D721Med (cell line): ENCODE results near the gene NUDT14.

Experiments
- DNase-seq: peaks from one replicate; pipeline ENCODE4 v3.0.0; 2011; ENCODE audit warnings: low spot score; ENCODE audit not compliant: insufficient read length
- FAIRE-seq: peaks from 2 replicates; lab custom pipeline; 2011; peaks lifted over from hg19 to GRCh38; lab: Jason Lieb, UNC
- CTCF ChIP-seq: IDR thresholded peaks from 2 replicates; pipeline ENCODE4 v1.5.1; 2012; ENCODE audit warnings: mild to moderate bottlenecking, control low read depth; ENCODE audit not compliant: insufficient read depth; ENCODE audit errors: missing control alignments

The NUDT14 gene

GRCh38 chr14:105207996-105208737 is 27.1 kb upstream of the NUDT14 start:
- FAIRE-seq (no peak), DNase-seq (no peak)
- TF ChIP-seq CTCF = no peak

GRCh38 chr14:105207460-105207901 is 26.4 kb upstream of the NUDT14 start:
- FAIRE-seq (no peak), DNase-seq (no peak)
- no peak for TF ChIP-seq CTCF

GRCh38 chr14:105206873-105207272 is 25.8 kb upstream of the NUDT14 start:
- FAIRE-seq (no peak), DNase-seq (no peak)
- no peak for TF ChIP-seq CTCF

GRCh38 chr14:105205673-105206208 is 24.6 kb upstream of the NUDT14 start:
- DNase-seq (no peak), FAIRE-seq (no peak)
- TF ChIP-seq CTCF = no peak

- no peak for TF ChIP-seq CTCF
- FAIRE-seq (no peak), DNase-seq (no peak)
Measured at GRCh38 chr14:105204931-105205672, 24.0 kb upstream of the NUDT14 start.

- TF ChIP-seq CTCF = no peak
- DNase-seq = no peak
- no peak for FAIRE-seq
Measured at GRCh38 chr14:105204206-105204930, 23.3 kb upstream of the NUDT14 start.
